A549 (cell line): ENCODE data around the gene CACNA1D. TPM values are rescaled to one million over a fixed set of nuclear protein-coding genes. Genes with fewer than 3 reads are reported as not detected.

Experiments used
- ATAC-seq, 2 experiments: fragments of 200-7000 bp in 1 of 2; fragments of >200 bp in 1 of 2; cut with Nextera tagmentation in 1 of 2; cut with Tn5 transposase in 1 of 2; 3 replicates each; pipeline versions ENCODE4 v1.8.0 to v1.9.1; 2018 to 2020; ENCODE audit warnings: mild to moderate bottlenecking in 1 of 2, moderate library complexity in 1 of 2
- CTCF ChIA-PET: fragments of 300-600 bp; sonication (Branson Sonifier 250); formaldehyde crosslinking; extraction: SDS; loops from one replicate; lab custom pipeline; 2021; ENCODE audit warnings: antibody characterized with exemption, inconsistent platforms; lab: Yijun Ruan, JAX
- POLR2A ChIA-PET: fragments of 350-600 bp; formaldehyde crosslinking; extraction: SDS; loops from one replicate; lab custom pipeline; 2021; ENCODE audit warnings: antibody characterized with exemption, inconsistent platforms; lab: Yijun Ruan, JAX
- DNase-seq, 2 experiments: peaks; one replicate each; pipeline versions ENCODE4 v3.0.0 to v3.0.0-alpha.2; 2011 to 2016; ENCODE audit warnings: low read depth in 1 of 2, low spot score in 1 of 2
- FAIRE-seq: peaks from 2 replicates; lab custom pipeline; 2011; peaks lifted over from hg19 to GRCh38; lab: Jason Lieb, UNC
- H3K27ac ChIP-seq, 2 experiments: fragments of >200 bp; sonication (Bioruptor Twin); formaldehyde crosslinking; 3 replicates each; pipeline ENCODE4 v1.5.1; 2016 to 2017
- H3K4me1 ChIP-seq: fragments of >200 bp; sonication (Bioruptor Twin); formaldehyde crosslinking; 3 replicates; pipeline ENCODE4 v1.6.1; 2016
- H3K4me2 ChIP-seq: fragments of >200 bp; sonication (Bioruptor Twin); formaldehyde crosslinking; 3 replicates; pipeline ENCODE4 v1.6.1; 2016
- H3K4me3 ChIP-seq: fragments of >200 bp; sonication (Bioruptor Twin); formaldehyde crosslinking; 3 replicates; pipeline ENCODE4 v1.5.1; 2016
- H3K9me3 ChIP-seq: fragments of >200 bp; sonication (Bioruptor Twin); formaldehyde crosslinking; 3 replicates; pipeline ENCODE4 v1.6.1; 2016
- FOSL2 ChIP-seq, 2 experiments: fragments of 450-650 bp in 1 of 2; fragments of >200 bp in 1 of 2; sonication (Bioruptor Twin) in 1 of 2; formaldehyde crosslinking; IDR thresholded peaks; 2 replicates each; pipeline versions ENCODE4 v1.5.0 to v1.6.1; 2016 to 2020; ENCODE audit warnings: mild to moderate bottlenecking in 1 of 2, moderate library complexity in 1 of 2
- HDAC2 ChIP-seq: fragments of 200-600 bp; sonication (generic); IDR thresholded peaks from 2 replicates; pipeline ENCODE4 v1.6.1; 2016
- HOXA7 ChIP-seq: fragments of 250-450 bp; sonication (Bioruptor Pico); IDR thresholded peaks from 2 replicates; pipeline ENCODE4 v1.5.0; 2020; ENCODE audit warnings: mild to moderate bottlenecking, moderate library complexity
- JUNB ChIP-seq: fragments of >200 bp; sonication (Bioruptor Twin); formaldehyde crosslinking; IDR thresholded peaks from 2 replicates; pipeline ENCODE4 v1.6.1; 2016
- NR3C1 ChIP-seq: fragments of >200 bp; sonication (Bioruptor Twin); formaldehyde crosslinking; IDR thresholded peaks from 3 replicates; pipeline ENCODE4 v1.6.1; 2017
- POLR2A ChIP-seq: IDR thresholded peaks from 2 replicates; pipeline ENCODE4 v1.6.1; 2012; ENCODE audit warnings: mild to moderate bottlenecking, low read length
- POLR2AphosphoS2 ChIP-seq: conservative IDR thresholded peaks from 2 replicates; pipeline ENCODE4 v1.6.1; 2012; ENCODE audit warnings: low read length, improper control_type of control experiment, inconsistent platforms
- RCOR1 ChIP-seq: fragments of 150-350 bp; IDR thresholded peaks from 2 replicates; pipeline ENCODE4 v1.6.1; 2014; ENCODE audit warnings: antibody characterized with exemption, low read length, low read depth
- RNF2 ChIP-seq: fragments of 200-600 bp; sonication (generic); IDR thresholded peaks from 2 replicates; pipeline ENCODE4 v1.6.1; 2016; ENCODE audit warnings: low read depth, mild to moderate bottlenecking, antibody characterized with exemption, moderate library complexity, borderline replicate concordance
- SMC3 ChIP-seq: fragments of >200 bp; sonication (Bioruptor Twin); formaldehyde crosslinking; IDR thresholded peaks from 3 replicates; pipeline ENCODE4 v1.6.1; 2018; ENCODE audit warnings: inconsistent platforms
- WGBS: methylation state at CpG from one replicate; pipeline ENCODE4 v1.1.6; 2017; ENCODE audit errors: missing lambda C conversion rate; 5-methylcytosine and 5-hydroxymethylcytosine counted together
- polyA plus RNA-seq, 4 experiments: library from polyadenylated mRNA; depleted of rRNA in 3 of 4; stranded (reverse); fragments of >200 nt; fragmentation: RNase III in 1 of 4; extraction: RNeasy Plus Mini Kit Qiagen cat#74134 plus additional on column Dnase treatment in 1 of 4; gene quantifications; 2 replicates in 3 of 4; 3 replicates in 1 of 4; pipeline ENCODE4 v1.2.3, GENCODE V29; 2011 to 2017
- TF ChIP-seq, protein P1 (sequence below): fragments of 450-650 bp; IDR thresholded peaks from 2 replicates; pipeline ENCODE4 v1.6.1; 2014; ENCODE audit warnings: antibody characterized with exemption
- TF ChIP-seq, protein P2 (sequence below): IDR thresholded peaks from 2 replicates; pipeline ENCODE4 v1.6.1; 2012
- TF ChIP-seq, protein P3 (sequence below): fragments of >200 bp; sonication (Bioruptor Twin); formaldehyde crosslinking; IDR thresholded peaks from 3 replicates; pipeline ENCODE4 v1.6.1; 2016
- TF ChIP-seq, protein P4 (sequence below): fragments of 200-600 bp; sonication (generic); IDR thresholded peaks from 2 replicates; pipeline ENCODE4 v1.6.1; 2016; ENCODE audit warnings: antibody characterized with exemption, mild to moderate bottlenecking, moderate library complexity
- TF ChIP-seq, protein P5 (sequence below): fragments of >200 bp; sonication (Bioruptor Twin); formaldehyde crosslinking; IDR thresholded peaks from 3 replicates; pipeline ENCODE4 v1.5.1; 2016

Gene CACNA1D
- polyA plus RNA-seq, 2 of the 4 experiments (the other 2 are of a cell fraction), result 1.1 to 10.7 TPM

DNA sequence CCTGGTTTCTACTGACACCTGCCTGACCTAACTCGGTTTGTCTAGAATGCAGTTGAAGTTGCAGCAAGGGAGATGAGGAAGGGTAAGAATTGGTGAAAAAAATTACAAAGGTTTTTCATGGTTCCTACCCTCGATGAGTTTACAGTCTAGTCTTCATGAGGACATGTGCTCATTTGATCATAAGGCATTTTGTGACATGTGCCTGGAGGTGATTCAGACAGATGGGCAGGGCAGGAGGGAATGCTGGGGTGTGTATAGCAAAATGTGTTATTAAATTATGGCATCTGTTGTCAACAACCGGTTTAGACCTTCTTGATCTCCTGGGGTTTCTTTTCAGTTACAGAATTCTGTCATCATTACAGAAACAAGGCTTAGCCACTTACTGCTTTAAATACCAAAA is 101.2 kb downstream of the CACNA1D start:
- POLR2A ChIA-PET, result no interaction called here
- no peak for FAIRE-seq
- H3K4me1 ChIP-seq, result no peaks in the 10 kb centered on the region
- TF ChIP-seq, protein P1, sequence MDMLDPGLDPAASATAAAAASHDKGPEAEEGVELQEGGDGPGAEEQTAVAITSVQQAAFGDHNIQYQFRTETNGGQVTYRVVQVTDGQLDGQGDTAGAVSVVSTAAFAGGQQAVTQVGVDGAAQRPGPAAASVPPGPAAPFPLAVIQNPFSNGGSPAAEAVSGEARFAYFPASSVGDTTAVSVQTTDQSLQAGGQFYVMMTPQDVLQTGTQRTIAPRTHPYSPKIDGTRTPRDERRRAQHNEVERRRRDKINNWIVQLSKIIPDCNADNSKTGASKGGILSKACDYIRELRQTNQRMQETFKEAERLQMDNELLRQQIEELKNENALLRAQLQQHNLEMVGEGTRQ, result no peak
- TF ChIP-seq RNF2, result no peak
- no peak for TF ChIP-seq SMC3
- TF ChIP-seq POLR2A, result no peak
- TF ChIP-seq, protein P2, sequence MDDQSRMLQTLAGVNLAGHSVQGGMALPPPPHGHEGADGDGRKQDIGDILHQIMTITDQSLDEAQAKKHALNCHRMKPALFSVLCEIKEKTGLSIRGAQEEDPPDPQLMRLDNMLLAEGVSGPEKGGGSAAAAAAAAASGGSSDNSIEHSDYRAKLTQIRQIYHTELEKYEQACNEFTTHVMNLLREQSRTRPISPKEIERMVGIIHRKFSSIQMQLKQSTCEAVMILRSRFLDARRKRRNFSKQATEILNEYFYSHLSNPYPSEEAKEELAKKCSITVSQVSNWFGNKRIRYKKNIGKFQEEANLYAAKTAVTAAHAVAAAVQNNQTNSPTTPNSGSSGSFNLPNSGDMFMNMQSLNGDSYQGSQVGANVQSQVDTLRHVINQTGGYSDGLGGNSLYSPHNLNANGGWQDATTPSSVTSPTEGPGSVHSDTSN, result no peak
- TF ChIP-seq RCOR1, result no peak
- TF ChIP-seq, protein P3, sequence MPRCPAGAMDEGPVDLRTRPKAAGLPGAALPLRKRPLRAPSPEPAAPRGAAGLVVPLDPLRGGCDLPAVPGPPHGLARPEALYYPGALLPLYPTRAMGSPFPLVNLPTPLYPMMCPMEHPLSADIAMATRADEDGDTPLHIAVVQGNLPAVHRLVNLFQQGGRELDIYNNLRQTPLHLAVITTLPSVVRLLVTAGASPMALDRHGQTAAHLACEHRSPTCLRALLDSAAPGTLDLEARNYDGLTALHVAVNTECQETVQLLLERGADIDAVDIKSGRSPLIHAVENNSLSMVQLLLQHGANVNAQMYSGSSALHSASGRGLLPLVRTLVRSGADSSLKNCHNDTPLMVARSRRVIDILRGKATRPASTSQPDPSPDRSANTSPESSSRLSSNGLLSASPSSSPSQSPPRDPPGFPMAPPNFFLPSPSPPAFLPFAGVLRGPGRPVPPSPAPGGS, result no peak
- TF ChIP-seq HDAC2, result no peak
- TF ChIP-seq, all 56 proteins: peak for 0
- Histone ChIP-seq H3K4me3 (no peak overlapping the region), H3K9me3 (no peaks in the 10 kb centered on the region), H3K27ac (no peak overlapping the region), H3K4me2 (no peak overlapping the region)
- CTCF ChIA-PET, result no interaction called here
- DNase-seq (no peak), ATAC-seq (no peak)
- 60% methylated on average over 3 of the region's 3 CpGs for WGBS

DNA sequence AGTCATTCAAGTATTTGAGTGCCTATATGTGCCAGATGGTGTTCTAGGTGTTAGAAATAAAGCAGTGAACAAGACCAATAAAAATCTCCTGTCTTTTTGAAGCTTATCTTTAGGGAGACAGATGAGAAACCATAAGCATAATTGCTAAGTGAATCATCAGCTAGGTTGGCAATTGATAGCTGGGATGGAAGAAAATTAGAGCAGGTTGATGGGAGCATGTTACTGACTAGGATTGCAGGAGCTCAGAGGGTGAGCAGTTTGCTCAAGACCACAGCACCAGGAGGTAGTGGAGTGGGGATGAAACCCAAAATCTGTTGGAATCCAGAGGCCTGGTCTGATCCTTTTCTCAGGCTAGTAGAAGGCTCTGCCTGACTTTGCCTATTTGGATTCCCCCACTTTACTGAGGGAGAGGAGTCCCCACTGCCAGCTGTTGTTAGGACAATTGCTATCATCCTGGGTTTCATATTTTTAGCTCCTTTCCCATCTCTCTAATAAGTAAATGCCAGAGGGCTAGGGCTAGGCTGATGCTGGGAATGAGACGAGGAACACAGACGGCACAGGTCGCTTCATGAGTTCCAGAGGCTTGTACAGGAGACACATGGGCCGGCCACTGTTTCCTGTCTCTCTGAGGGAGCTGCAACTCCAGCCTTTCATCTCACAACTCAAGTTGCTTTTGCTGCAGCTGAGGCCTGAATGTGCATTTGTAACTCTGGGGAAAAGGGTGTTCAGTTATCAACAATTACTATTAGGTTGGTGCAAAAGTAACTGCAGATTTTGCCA is 102.9 kb downstream of the CACNA1D start:
- no peak overlapping the region for H3K27ac ChIP-seq
- DNase-seq (no peak), FAIRE-seq (no peak), ATAC-seq (no peak)
- no peak overlapping the region for H3K4me2 ChIP-seq
- CTCF ChIA-PET, result interaction anchor here (2.4 kb wide), 1 partner anchor 10 kb away, joined by 6 read pairs; no protein-coding TSS in a partner anchor
- H3K9me3 ChIP-seq, result no peaks in the 10 kb centered on the region
- POLR2A ChIA-PET, result no interaction called here
- WGBS, result 98% methylated on average over 4 of the region's 4 CpGs
- H3K4me3 ChIP-seq, result no peak overlapping the region
- no peak for TF ChIP-seq NR3C1
- TF ChIP-seq, protein P4, sequence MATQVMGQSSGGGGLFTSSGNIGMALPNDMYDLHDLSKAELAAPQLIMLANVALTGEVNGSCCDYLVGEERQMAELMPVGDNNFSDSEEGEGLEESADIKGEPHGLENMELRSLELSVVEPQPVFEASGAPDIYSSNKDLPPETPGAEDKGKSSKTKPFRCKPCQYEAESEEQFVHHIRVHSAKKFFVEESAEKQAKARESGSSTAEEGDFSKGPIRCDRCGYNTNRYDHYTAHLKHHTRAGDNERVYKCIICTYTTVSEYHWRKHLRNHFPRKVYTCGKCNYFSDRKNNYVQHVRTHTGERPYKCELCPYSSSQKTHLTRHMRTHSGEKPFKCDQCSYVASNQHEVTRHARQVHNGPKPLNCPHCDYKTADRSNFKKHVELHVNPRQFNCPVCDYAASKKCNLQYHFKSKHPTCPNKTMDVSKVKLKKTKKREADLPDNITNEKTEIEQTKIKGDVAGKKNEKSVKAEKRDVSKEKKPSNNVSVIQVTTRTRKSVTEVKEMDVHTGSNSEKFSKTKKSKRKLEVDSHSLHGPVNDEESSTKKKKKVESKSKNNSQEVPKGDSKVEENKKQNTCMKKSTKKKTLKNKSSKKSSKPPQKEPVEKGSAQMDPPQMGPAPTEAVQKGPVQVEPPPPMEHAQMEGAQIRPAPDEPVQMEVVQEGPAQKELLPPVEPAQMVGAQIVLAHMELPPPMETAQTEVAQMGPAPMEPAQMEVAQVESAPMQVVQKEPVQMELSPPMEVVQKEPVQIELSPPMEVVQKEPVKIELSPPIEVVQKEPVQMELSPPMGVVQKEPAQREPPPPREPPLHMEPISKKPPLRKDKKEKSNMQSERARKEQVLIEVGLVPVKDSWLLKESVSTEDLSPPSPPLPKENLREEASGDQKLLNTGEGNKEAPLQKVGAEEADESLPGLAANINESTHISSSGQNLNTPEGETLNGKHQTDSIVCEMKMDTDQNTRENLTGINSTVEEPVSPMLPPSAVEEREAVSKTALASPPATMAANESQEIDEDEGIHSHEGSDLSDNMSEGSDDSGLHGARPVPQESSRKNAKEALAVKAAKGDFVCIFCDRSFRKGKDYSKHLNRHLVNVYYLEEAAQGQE, result no peak
- TF ChIP-seq POLR2AphosphoS2, result no peak
- no peak for TF ChIP-seq JUNB
- TF ChIP-seq FOSL2 (IDR thresholded peaks at IDR 0.05), result no peak
- TF ChIP-seq FOSL2 (CRISPR knock-in tag; IDR thresholded peaks at IDR 0.05), result no peak
- TF ChIP-seq, protein P5, sequence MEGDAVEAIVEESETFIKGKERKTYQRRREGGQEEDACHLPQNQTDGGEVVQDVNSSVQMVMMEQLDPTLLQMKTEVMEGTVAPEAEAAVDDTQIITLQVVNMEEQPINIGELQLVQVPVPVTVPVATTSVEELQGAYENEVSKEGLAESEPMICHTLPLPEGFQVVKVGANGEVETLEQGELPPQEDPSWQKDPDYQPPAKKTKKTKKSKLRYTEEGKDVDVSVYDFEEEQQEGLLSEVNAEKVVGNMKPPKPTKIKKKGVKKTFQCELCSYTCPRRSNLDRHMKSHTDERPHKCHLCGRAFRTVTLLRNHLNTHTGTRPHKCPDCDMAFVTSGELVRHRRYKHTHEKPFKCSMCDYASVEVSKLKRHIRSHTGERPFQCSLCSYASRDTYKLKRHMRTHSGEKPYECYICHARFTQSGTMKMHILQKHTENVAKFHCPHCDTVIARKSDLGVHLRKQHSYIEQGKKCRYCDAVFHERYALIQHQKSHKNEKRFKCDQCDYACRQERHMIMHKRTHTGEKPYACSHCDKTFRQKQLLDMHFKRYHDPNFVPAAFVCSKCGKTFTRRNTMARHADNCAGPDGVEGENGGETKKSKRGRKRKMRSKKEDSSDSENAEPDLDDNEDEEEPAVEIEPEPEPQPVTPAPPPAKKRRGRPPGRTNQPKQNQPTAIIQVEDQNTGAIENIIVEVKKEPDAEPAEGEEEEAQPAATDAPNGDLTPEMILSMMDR, result no peak
- TF ChIP-seq HOXA7 (CRISPR knock-in tag), result no peak
- H3K4me1 ChIP-seq, result no peaks in the 10 kb centered on the region
